ENCODE data around the gene MICU1. TPM values are rescaled to one million over a fixed set of nuclear protein-coding genes. Genes with fewer than 3 reads are reported as not detected.

MICU1 gene
- total RNA-seq, 1 donor from 2014 or later = 28.7 TPM

DNA sequence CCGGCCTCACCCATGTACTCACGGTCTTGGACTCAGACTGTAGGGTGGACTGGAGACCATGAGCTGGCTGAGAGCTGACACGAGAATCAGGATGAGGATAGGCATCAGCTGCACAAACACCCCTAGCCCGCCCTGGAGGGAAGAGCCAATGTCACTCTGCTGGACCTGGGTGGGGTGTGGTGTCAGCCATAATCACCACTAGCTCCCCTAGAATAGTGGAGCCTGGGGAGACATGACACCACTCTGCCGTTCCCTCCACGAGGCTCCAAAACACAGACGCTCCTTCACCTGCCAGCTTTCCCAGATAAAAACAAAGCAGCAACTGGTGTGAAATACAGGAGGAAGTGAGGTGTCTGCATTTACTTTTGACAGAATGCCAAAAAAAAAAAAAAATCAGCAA lies 287.7 kb downstream of the MICU1 start:
- Histone ChIP-seq H3K36me3 (ENCODE audit: insufficient read depth, low read length) (peaks cover 25% of the 10 kb centered on the region), H3K4me3 (ENCODE audit: insufficient read depth, low read depth, low read length) (no peak overlapping the region), H3K79me2 (ENCODE audit: insufficient read depth, low read length) (no peaks in the 10 kb centered on the region), H2AFZ (ENCODE audit: low read depth, low read length) (no peak overlapping the region), H3K4me2 (ENCODE audit: low read length) (no peak overlapping the region), H3K4me1 (ENCODE audit: insufficient read depth, low read length) (peaks cover 37% of the 10 kb centered on the region), H3K27ac (ENCODE audit: low read depth, low read length) (no peak overlapping the region), H3K9me3 (ENCODE audit: insufficient read depth, low read depth, low read length) (no peaks in the 10 kb centered on the region), H3K9ac (ENCODE audit: low read length) (no peak overlapping the region), H4K20me1 (ENCODE audit: insufficient read depth, low read length) (peaks cover 24% of the 10 kb centered on the region), H3K27me3 (ENCODE audit: insufficient read depth, low read length) (no peaks in the 10 kb centered on the region)
- peaks cover 10% of the 10 kb centered on the region for H3K36me3 Mint-ChIP-seq (ENCODE audit: low read depth, unreplicated experiment)
- peaks cover 23% of the 10 kb centered on the region for H3K4me1 Mint-ChIP-seq (ENCODE audit: low read depth, unreplicated experiment)
- H3K27ac Mint-ChIP-seq (ENCODE audit: unreplicated experiment) = no peak overlapping the region
- no peak overlapping the region for H3K4me3 Mint-ChIP-seq (ENCODE audit: unreplicated experiment)
- DNase-seq (ENCODE audit: low read depth) = no peak
- no peak for FAIRE-seq
- TF ChIP-seq, protein P1, sequence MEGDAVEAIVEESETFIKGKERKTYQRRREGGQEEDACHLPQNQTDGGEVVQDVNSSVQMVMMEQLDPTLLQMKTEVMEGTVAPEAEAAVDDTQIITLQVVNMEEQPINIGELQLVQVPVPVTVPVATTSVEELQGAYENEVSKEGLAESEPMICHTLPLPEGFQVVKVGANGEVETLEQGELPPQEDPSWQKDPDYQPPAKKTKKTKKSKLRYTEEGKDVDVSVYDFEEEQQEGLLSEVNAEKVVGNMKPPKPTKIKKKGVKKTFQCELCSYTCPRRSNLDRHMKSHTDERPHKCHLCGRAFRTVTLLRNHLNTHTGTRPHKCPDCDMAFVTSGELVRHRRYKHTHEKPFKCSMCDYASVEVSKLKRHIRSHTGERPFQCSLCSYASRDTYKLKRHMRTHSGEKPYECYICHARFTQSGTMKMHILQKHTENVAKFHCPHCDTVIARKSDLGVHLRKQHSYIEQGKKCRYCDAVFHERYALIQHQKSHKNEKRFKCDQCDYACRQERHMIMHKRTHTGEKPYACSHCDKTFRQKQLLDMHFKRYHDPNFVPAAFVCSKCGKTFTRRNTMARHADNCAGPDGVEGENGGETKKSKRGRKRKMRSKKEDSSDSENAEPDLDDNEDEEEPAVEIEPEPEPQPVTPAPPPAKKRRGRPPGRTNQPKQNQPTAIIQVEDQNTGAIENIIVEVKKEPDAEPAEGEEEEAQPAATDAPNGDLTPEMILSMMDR (IDR thresholded peaks at IDR 0.05; ENCODE audit: insufficient read depth, low read depth, low read length) = no peak
- TF ChIP-seq EZH2 (IDR thresholded peaks at IDR 0.05; ENCODE audit: insufficient read depth, low read length) = no peak
- no peaks in the 10 kb centered on the region for H3K27me3 Mint-ChIP-seq (ENCODE audit: low read depth, unreplicated experiment)
- no peaks in the 10 kb centered on the region for H3K9me3 Mint-ChIP-seq (ENCODE audit: unreplicated experiment)

DNA sequence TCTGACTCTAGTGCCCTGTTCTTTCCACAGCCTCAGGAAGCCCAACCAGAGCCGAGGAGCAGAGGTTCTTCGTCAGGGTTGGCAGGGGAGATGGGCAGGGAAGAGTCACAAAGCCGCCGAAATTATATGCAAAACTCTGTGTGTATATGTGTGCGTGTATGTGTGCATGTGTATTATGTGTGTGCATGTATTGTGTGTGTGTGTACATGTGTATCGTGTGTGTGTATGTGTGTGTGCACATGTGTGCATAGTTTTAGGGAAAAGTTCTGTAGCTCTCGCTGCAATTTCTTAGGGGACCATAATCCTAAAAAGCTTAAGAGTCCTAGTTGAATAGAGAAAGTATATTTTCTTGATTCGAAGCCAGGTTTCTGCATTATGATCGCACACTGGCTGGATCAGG lies 288.2 kb downstream of the MICU1 start:
- Histone ChIP-seq H3K4me2 (ENCODE audit: low read length) (no peak overlapping the region), H3K4me3 (ENCODE audit: insufficient read depth, low read depth, low read length) (no peak overlapping the region), H4K20me1 (ENCODE audit: insufficient read depth, low read length) (peaks cover 24% of the 10 kb centered on the region), H3K36me3 (ENCODE audit: insufficient read depth, low read length) (peaks cover 22% of the 10 kb centered on the region), H3K27me3 (ENCODE audit: insufficient read depth, low read length) (no peaks in the 10 kb centered on the region), H3K9me3 (ENCODE audit: insufficient read depth, low read depth, low read length) (no peaks in the 10 kb centered on the region), H3K4me1 (ENCODE audit: insufficient read depth, low read length) (peaks cover 39% of the 10 kb centered on the region), H3K79me2 (ENCODE audit: insufficient read depth, low read length) (no peaks in the 10 kb centered on the region), H3K9ac (ENCODE audit: low read length) (no peak overlapping the region), H3K27ac (ENCODE audit: low read depth, low read length) (no peak overlapping the region), H2AFZ (ENCODE audit: low read depth, low read length) (no peak overlapping the region)
- H3K4me1 Mint-ChIP-seq (ENCODE audit: low read depth, unreplicated experiment) = peaks cover 23% of the 10 kb centered on the region
- H3K4me3 Mint-ChIP-seq (ENCODE audit: unreplicated experiment) = no peak overlapping the region
- TF ChIP-seq, protein P1 (IDR thresholded peaks at IDR 0.05; ENCODE audit: insufficient read depth, low read depth, low read length) = no peak
- TF ChIP-seq EZH2 (IDR thresholded peaks at IDR 0.05; ENCODE audit: insufficient read depth, low read length) = no peak
- no peak overlapping the region for H3K27ac Mint-ChIP-seq (ENCODE audit: unreplicated experiment)
- no peaks in the 10 kb centered on the region for H3K27me3 Mint-ChIP-seq (ENCODE audit: low read depth, unreplicated experiment)
- H3K36me3 Mint-ChIP-seq (ENCODE audit: low read depth, unreplicated experiment) = peaks cover 8% of the 10 kb centered on the region
- DNase-seq (ENCODE audit: low read depth) = no peak
- no peak for FAIRE-seq
- no peaks in the 10 kb centered on the region for H3K9me3 Mint-ChIP-seq (ENCODE audit: unreplicated experiment)

DNA sequence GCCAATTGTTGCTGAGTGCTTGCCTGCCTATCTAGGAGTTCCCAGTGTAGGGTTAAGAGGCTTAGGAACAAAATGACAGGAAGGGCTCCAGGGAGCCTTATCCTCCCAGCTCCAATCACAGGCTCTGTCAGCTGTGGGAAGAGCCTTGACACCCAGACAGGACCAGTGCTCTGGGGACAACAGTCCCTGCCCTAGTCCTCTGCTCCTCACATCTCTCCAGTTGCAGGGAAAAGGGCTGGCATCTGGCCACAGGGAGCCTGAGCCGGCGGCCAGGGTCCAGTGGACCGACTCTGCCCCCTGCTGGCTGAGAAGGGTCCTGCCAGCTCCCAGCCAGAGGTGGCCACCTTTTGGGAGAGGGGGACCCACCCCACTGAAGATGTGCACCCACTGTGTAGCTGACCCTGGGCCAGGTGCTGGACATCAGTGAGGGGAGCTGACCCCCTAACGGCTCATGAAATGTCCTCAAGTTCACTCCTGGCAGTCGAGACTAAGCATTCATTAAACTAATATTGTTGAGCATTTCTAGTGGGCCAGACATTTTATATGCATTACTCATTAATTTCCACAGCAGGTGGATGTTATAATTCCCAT lies 288.7 kb downstream of the MICU1 start:
- Histone ChIP-seq H4K20me1 (ENCODE audit: insufficient read depth, low read length) (peaks cover 24% of the 10 kb centered on the region), H3K27me3 (ENCODE audit: insufficient read depth, low read length) (no peaks in the 10 kb centered on the region), H3K4me3 (ENCODE audit: insufficient read depth, low read depth, low read length) (no peak overlapping the region), H3K9ac (ENCODE audit: low read length) (no peak overlapping the region), H2AFZ (ENCODE audit: low read depth, low read length) (no peak overlapping the region), H3K36me3 (ENCODE audit: insufficient read depth, low read length) (peaks cover 22% of the 10 kb centered on the region), H3K9me3 (ENCODE audit: insufficient read depth, low read depth, low read length) (no peaks in the 10 kb centered on the region), H3K79me2 (ENCODE audit: insufficient read depth, low read length) (no peaks in the 10 kb centered on the region), H3K27ac (ENCODE audit: low read depth, low read length) (no peak overlapping the region), H3K4me1 (ENCODE audit: insufficient read depth, low read length) (peaks cover 43% of the 10 kb centered on the region), H3K4me2 (ENCODE audit: low read length) (no peak overlapping the region)
- no peaks in the 10 kb centered on the region for H3K9me3 Mint-ChIP-seq (ENCODE audit: unreplicated experiment)
- no peak overlapping the region for H3K4me3 Mint-ChIP-seq (ENCODE audit: unreplicated experiment)
- H3K27ac Mint-ChIP-seq (ENCODE audit: unreplicated experiment) = no peak overlapping the region
- H3K27me3 Mint-ChIP-seq (ENCODE audit: low read depth, unreplicated experiment) = no peaks in the 10 kb centered on the region
- TF ChIP-seq, protein P1 (IDR thresholded peaks at IDR 0.05; ENCODE audit: insufficient read depth, low read depth, low read length) = peak; percentile 80
- TF ChIP-seq EZH2 (IDR thresholded peaks at IDR 0.05; ENCODE audit: insufficient read depth, low read length) = no peak
- FAIRE-seq (no peak), DNase-seq (ENCODE audit: low read depth) (no peak)
- H3K36me3 Mint-ChIP-seq (ENCODE audit: low read depth, unreplicated experiment) = peaks cover 5% of the 10 kb centered on the region
- H3K4me1 Mint-ChIP-seq (ENCODE audit: low read depth, unreplicated experiment) = peaks cover 23% of the 10 kb centered on the region

All from astrocyte (in vitro differentiated cells and primary cell).